Stromal cell of bone marrow (primary cell): ENCODE measurements around the gene MLN.

Experiments used
- DNase-seq: peaks from one replicate; pipeline ENCODE4 v3.0.0-alpha.2; 2012; ENCODE audit warnings: low read depth

The MLN gene, protein sequence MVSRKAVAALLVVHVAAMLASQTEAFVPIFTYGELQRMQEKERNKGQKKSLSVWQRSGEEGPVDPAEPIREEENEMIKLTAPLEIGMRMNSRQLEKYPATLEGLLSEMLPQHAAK

DNA sequence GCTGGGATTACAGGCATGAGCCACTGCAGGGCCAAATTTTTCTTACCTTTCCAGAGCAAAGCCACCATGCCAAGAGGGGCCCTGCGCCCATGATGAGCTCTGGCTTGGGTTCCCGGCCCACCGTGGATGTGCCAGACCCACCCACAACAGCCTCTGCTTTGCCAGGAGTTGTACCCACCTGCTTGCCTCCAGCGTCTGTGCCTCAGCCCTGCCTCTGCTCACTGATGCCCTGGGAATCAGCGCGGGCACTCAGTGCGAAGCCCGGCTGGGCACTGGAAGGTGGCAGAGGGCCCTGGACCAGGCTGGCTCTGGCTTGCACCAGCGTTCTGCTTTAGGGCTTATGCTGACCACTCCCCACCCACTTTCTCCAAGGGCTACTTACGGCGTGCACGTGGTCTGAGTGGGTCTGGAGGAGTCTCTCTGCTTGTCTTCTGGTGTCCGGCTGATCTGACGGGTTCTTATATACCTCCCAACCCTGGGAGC, at the start of gene MLN:
MLN (minus strand) TSS at position 433 of the 483 bp plus-strand sequence. CDS start 2,840 bp downstream, outside the sequence.
- no peak for DNase-seq

DNA sequence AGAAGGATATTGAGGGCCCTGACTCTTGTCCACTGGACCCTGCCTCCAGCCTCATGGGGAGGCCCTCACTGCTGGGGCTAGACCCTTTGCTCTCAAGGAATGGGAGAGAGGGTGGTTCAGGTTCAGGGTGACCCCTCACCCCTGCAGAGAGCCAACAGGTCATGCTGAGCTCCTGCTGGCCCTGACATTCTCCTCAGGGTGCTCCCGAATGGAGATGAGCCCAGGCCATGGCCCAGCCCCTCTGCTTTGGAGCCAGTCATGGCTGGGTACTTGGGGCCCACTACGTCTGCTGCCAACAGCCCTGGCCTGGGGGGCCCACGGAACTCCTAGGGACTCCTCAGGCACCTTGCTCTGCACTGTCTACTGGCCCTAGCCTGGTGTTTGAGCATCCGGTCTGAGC, 49.2 kb upstream of the MLN start:
- DNase-seq: no peak

DNA sequence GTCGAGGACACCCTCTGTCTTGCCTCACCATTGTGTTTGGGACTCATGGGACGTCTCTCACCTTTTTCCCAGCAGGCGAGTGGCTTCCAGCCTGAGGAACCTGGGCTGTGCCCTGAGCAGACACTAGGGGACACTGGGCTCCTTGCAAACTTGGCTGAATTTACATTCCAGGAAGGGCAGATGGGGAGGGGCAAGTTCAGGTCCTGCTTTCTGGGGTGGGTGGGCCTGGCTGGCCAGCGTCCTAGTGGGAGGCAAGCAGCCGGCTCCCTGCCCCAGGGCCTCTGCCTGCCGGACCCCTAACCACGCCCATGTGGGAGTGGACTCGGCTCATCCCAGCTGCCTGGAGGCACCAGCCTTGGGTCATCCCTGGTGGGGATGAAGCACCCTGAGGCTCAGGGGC, 48.2 kb upstream of the MLN start:
- no peak for DNase-seq

DNA sequence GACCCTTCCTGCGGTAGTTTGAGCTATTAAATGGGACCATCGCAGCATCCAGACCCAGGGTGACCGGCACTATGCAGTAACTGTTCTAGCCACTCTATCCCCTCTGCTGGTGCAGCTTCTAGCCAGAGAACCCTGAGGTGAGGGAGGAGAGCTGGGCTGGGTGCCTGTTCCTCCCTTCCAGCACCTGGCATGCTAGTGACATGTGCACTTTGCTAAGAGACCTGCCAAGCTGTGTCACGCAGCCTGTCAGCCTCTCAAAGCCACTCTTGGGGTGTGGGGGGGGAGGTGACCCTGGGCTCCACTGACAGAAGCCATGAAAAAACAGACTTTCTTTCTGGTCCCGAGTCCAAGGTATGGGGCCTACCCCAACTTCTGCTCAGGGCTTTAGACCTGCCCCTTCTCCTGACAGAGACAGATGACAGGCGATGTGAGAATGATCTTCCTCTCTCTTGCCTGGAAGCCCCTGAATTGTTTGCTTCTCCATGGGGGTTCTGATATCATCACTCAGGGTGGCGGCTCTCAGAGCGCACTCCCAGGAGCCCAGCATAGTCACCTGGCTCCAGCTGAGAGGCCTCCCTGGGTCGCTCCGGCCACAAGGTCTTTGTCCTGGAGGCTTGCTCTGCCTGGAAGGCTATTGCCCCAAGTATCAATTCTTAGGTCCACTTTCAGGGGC, 47.2 kb upstream of the MLN start:
- DNase-seq: no peak

DNA sequence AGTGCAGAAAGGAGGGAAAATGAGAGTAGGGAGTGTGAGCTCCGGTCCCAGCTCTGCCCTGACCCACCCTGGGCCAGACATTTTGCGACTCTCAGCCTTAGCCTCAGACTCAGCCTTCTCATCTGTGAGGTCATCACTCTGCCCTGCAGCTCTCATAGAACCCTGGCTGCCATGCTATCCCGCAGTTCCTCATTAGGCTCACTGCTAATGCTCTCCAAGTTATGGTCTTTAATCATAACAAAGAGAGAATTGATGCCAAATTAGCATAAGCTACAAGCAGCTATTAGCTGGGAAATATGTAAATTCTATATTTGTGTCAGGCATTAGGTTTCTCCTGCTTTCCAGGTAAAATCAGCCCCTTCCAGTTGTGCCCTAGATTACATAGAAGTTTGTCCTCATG, 46.5 kb upstream of the MLN start:
- no peak for DNase-seq

DNA sequence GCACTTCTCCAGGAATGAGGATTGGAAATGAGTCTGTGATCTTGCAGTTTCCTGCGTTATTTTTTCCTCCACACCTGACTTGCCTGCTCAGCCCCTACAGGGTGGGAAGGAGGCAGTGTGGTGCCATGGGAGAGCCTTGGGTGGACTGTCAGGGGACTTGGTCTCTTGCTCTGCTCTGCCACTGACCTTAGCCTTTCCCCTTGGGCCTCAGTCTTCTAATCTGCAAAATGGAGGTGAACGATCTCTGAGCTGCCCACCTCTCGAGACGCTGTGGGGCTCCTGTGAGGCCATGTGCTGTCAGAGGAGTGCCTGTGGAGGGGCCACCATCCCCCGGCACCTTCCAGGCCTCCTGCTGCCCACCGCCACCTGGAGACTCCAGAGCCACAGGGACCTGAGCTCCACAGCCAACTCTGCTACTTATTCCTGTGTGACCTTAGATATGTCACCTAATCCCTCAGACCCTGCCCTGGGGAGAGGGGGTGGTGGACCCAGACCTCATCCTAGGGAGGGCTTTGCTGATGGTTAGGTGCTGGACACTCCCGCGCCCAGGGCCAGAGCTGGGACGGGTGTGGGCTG, 45.8 kb upstream of the MLN start:
- no peak for DNase-seq

DNA sequence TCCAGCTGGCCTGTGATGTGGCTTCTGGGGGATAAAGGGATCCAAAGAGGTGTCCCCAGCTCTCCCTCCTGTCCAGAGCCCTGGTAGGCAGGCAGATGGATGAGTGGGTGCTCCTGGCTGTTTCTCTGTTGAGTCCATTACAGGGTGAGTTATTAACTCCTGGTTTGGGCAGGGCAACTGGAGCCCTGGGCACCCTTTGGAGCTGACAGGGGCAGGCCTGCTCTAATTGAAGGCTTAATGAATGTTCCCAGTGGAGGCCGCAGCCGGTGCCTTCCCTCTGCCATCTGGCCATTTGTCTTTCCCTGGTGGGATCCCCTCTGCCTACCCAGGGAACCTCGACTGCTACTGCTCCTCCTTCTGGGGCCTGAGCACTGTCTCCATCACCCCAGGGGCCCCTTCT, 44.7 kb upstream of the MLN start:
- DNase-seq: no peak

DNA sequence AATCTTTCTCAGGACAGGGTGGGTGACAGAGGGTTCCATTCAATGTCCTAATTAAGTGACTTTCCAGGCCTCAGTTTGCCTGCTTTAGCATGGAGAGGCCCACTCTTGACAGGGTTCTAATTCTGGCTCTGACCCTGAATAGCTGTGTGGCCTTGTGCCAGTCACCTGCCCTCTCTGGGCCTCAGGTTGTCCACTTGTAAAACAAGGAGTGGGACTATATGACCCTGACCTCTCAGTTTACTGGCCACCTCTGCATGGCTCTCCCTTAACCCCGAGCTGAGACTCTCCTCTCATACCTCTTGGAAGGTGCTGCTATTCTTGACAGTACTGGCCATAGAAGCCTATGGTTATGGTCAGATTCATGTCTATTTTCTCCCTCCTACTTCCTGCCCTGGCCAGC, 44.1 kb upstream of the MLN start:
- DNase-seq: no peak

DNA sequence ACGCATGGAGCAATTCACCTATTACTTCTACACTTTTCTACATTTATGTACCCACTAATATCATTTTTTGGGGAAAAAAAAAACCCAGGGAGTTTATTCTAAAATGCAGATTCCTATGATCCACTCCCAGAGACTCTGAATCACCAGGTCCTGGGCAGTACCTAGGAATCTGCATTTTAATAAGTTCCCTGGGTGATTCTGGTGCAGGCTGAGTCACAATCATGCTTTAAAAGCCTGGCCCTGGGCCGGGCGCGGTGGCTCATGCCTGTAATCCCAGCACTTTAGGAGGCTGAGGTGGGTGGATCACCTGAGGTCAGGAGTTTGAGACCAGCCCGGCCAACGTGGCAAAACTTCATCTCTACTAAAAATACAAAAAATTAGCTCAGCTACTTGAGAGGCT, 43.3 kb upstream of the MLN start:
- no peak for DNase-seq

DNA sequence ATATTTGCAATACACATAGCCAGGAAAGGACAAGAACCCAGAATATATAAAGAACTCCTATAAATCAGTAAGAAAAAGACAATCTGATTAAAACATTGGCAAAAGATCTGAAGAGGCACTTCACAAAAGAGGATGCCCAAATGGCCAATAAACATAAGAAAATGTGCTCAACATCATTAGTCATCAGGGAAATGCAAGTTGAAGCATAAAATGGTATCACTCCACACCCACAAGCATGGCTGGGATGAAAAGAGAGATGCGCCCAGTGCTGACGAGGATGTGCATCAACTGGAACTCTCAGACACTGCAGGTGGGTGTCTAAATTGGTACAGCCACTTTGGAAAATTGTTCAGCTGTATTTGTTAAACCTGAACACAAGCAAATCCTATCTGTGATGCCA, 42.4 kb upstream of the MLN start:
- no peak for DNase-seq

DNA sequence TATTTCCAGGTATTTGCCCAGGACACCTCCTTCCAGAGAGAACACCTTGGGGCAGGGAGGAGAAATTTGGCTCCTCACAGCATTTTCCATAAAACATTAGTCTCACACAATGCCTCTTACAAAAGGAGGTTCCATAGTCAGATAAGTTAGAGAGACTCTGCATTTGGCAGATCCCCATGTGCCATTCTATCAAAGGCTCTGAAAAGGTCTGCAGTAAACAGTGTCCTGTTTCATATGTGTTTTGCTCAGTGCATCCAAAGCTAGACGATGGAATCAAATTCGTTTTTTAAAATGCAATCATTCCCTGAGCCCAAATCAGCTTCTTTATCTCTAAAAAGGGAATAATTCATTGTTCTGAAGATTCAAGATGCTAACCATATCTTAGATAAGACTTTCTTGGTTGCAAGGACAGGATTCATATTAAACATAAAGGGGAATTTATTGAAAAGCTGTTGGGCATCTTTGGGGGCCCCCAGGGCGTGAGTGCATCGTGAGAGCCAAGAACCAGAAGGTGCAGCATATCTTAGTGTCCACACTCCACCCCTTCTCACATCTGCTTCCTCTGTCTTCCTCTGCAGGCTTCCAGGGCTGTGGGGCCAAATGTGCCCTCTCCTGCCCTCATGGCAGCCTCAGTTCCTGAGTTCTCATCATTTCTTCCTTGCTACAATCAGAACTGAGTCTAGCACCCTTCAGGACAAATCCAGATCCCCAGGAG, 41.4 kb upstream of the MLN start:
- no peak for DNase-seq

DNA sequence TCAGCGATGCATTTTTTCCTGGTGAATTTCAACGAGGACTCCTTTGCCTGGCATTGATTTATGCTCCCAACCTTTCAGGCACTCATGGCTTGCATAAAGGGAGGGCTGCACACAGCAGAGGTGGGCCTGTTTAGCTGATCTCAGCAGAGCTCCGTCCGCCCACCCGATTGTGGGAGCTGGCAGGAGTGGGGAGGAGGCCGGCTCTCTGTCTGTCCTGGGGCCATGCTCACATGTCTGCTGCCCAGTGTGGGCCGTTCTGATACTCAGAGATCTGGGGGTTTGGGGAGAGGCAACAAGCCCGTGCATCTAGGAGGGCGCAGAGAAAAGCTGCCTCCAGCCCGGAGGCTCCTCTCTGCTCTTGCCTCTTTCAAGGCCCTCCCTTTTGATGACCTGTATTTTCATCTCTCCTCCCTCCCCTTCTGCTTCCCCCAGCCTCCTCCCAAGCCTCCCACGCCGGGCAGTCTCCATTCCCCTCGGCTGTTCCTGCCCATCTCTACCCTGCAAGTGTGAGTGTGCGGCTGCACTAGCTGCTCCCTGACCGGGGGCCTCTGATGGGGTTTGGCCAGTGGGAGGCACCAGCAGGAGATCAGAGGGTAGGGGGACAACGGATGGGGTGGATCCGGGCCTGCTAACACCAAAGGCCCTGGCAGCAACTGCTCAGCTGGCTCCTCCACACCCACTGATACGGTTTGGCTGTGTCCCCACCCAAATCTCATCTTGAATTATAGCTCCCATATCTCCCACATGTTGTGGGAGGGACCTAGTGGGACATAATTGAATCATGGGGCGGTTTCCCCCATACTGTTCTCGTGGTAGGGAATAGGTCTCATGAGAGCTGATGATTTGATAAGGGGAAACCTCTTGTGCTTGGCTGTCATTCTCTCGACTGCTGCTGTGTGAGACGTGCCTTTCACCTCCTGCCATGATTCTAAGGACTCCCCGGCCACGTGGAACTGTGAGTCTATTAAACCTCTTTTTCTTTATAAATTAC, 39.6 kb upstream of the MLN start:
- no peak for DNase-seq

DNA sequence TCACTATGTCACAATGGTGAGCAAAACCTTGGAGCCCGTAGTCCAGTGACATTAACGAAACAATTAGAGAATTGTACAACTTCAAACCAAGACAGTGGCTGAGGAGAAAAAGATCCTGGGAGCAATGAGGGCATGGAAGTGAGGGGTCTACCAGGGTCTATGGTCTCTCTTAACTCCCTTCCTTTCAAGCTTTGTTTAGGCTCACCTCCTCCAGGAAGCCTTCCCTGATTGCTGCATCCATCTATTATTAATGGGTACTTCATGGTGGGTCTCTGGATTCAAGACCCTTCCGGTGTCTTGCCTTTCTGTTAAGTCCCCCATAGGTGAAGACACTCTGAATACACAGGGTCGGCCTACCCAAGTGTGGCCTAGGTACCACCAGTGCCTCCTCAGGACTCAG, 38.1 kb upstream of the MLN start:
- DNase-seq: no peak

DNA sequence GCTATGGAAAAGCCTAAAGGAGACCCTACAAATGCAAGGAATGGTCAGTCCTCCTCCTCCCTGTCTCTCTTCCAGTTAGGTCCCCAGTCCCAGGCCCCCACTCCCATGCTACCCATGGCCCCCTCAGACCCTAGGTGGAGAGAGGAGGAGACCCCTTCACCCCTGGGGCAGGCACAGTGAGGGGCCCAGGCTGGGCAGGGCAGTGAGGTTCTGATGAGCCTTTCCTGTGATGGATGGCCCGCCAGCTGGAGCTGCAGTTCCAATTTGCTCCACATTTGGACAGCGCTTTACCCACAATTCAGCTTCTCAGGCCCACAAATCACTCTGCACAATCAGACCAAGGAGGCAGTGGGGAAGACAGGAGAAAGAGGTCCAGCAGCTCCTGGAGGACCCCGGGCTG, 37.3 kb upstream of the MLN start:
- no peak for DNase-seq

DNA sequence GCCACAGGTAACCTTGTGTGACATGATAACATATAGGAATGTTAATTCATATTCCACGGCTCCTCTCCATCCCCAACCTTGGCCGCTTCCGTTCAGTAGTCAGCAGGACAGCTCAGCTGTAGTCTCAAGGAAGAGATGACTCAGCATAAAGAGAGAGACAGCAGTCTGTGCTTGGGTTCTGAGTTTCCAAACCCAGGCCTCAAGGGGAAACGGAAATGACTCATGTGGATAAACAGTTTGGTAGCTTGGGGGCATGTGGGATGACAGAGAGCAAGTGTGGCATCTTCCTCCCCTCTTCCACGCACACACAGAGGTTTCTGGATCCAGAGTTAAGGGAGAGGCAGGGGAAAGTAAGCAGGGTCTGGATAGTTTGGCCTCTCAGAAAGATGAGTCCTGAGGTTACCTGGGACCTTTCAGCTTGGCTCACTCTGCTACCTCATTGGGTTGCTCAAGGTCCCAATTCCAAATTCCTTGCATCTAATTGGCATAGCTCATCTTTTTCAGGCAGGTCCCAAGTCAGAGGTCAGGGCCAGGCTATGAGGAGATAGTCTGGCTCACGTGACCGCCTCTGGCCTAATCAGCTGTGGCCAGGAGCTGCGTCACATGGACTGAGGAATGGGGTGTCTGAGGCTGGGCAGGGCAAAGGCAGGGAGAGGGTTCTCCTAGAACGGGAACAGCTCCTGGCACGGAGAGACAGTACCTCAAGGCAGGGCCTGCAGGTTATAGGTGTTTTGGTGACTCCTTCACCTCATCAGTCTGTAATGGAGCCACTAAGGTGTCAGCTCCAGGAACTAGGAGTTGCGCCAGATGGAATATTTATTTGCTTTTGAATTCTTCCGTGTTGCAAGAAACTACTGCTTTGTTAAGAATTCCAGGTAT, 36.5 kb upstream of the MLN start:
- peak; percentile 97 for DNase-seq

DNA sequence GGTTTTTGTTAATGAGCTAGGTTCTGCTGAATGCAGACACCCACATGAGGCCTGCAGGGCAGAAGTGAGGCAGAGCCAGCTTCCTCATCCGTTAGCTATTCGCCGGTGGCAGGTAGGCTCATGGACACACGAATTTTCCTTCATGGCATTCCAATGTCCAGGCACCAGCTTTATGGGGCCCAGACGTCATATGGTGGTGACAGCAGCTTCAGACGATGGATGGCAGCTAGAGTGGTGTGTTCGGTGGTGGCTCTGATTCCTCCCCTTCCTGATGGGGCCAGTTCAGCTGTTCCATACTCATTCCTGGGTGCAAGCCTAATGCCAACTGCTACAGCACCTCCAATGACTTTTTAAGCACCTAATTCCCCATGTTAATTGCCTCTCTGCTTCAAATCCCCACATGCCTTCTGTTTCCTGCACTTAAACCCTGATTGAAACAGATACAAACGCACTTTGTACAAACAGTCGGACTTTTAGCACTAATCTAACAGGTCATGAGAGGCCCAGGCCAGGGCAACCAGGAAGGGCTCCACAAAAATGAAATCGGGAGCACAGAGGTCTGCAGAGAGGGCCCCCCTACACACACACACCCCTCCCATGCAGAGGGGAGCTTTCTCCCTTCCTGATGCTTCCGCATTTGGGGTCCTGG, 35.7 kb upstream of the MLN start:
- DNase-seq: no peak

DNA sequence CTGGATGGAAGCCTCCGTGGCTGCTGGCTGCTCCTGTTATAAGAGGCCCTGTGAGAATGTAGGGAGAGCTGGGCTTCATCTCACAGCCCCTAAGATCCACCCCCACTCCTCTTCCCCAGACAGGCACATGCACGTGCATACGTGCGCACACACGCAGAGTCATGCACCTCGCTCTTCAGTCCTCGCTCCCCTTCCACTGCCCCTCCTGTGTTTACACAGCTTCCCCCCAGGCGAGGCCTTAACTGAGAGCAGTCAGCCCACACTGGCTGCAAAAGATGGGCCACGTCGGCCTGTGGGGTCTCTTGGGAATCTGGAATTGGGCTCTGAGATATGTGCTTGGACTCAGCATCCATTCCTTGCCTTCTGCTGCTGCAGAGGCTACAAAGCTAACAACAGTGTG, 35.2 kb upstream of the MLN start:
- no peak for DNase-seq

DNA sequence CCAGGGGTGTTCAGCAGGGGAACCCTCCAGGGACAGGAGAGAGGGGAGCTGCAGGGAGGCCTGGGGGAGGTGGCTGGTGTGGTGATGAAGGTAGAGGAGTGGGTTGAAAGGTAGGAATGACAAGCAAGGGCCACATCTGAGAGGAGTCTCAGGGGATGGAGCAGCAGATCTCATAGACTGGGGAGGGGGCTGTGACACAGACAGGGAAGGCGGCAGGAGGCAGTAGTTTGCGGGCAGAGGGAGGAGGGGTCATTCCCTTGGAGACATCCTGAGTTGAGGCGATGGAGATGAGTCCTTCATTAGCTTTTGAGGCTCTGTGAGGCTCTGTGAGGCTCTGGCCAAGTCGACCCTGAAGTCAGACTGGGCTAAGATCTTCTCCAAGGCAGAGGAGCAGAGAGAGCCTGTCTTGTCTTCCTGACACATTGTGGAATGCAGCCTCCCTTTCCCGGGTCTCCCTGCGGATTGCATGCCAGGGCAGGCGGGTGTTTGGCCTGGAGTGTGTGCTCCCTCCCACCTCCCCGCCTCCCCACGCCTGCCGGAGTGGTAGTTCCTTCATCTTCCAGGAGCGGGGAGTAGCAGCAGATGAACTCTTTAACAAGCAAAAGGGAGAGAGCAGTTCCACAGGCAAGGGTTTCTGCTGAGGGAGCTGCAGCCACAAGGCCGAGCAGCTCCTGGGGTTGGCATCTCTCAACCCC, 34.3 kb upstream of the MLN start:
- no peak for DNase-seq

DNA sequence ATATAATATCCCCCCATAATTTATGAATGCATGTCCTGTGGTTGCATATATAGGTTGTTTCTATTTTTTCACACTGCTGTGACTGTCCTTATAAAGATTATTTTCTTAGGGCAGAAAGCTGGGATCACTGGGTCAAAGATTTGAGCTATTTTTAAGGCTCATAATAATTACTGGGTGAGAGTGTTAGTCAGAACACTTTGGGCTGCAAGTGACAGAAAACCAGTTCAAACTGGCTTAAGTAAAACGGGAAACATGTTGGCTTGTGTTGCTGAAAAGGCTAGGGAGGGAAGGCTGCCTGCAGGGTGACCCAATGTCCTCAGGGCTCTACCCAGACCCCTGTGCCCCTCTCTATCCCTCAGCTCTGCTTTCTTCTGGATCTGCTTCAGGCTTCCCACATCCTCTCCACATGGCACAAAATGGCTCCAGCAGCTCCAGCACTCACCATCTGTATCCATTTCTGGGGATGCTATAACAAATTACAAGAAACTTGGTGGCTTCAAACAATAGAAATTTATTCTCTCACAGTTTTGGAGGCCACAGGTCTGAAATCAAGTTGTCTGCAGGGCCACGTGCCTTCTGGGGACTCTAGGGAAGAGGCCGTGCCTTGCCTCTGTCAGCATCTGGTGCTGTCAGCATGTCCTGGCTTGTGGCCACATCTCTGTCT, 33.1 kb upstream of the MLN start:
- no peak for DNase-seq
